ENCODE measurements around the gene ADAMTS2. TPM values are rescaled to one million over a fixed set of nuclear protein-coding genes. Genes with fewer than 3 reads are reported as not detected.

Gene ADAMTS2
- total RNA-seq, 3 donors from 2014 or later (not counting 1 experiment from before 2014, with no cell fraction given): 0.28 TPM; not detected in 2

GRCh38 chr5:179302499-179303185 lies 42.6 kb downstream of the ADAMTS2 start:
- Histone ChIP-seq H3K9me3 (ENCODE audit: control insufficient read depth, insufficient read depth, low read length) (no peaks in the 10 kb centered on the region), H3K27me3 (ENCODE audit: control insufficient read depth, insufficient read depth, low read length) (no peaks in the 10 kb centered on the region), H3K27ac (ENCODE audit: low read length) (no peak overlapping the region), H3K4me1 (ENCODE audit: control insufficient read depth, insufficient read depth, low read length) (no peaks in the 10 kb centered on the region), H3K36me3 (ENCODE audit: control insufficient read depth, insufficient read depth, low read length) (no peaks in the 10 kb centered on the region), H3K4me3 (ENCODE audit: low read length) (no peak overlapping the region)
- WGBS (ENCODE audit: insufficient coverage): 70% methylated on average over 13 of the region's 13 CpGs
- Mint-ChIP-seq H3K4me3 (no peak overlapping the region), H3K36me3 (no peaks in the 10 kb centered on the region), H3K9me3 (peaks cover 2 to 6% of the 10 kb centered on the region in 2 donors), H3K4me1 (no peaks in the 10 kb centered on the region), H3K27ac (no peak overlapping the region), H3K27me3 (ENCODE audit: low read depth in 2 of 2) (peaks cover 0 to 4% of the 10 kb centered on the region in 2 donors)
- TF ChIP-seq CTCF (IDR thresholded peaks at IDR 0.05): no peak
- ATAC-seq: no peak
- DNase-seq: no peak
- intact Hi-C loops (cut with micrococcal nuclease): no loop called here

GRCh38 chr5:179301796-179302195 lies 43.5 kb downstream of the ADAMTS2 start:
- Mint-ChIP-seq H3K9me3 (peaks cover 2 to 6% of the 10 kb centered on the region in 2 donors), H3K27ac (no peak overlapping the region), H3K4me1 (no peaks in the 10 kb centered on the region), H3K27me3 (ENCODE audit: low read depth in 2 of 2) (peaks cover 0 to 4% of the 10 kb centered on the region in 2 donors), H3K36me3 (no peaks in the 10 kb centered on the region), H3K4me3 (no peak overlapping the region)
- H3K9me3 ChIP-seq (ENCODE audit: control insufficient read depth, insufficient read depth, low read length): no peaks in the 10 kb centered on the region
- no peaks in the 10 kb centered on the region for H3K36me3 ChIP-seq (ENCODE audit: control insufficient read depth, insufficient read depth, low read length)
- no peak for TF ChIP-seq CTCF (IDR thresholded peaks at IDR 0.05)
- H3K27ac ChIP-seq (ENCODE audit: low read length): no peak overlapping the region
- no peaks in the 10 kb centered on the region for H3K4me1 ChIP-seq (ENCODE audit: control insufficient read depth, insufficient read depth, low read length)
- DNase-seq: no peak
- no peak overlapping the region for H3K4me3 ChIP-seq (ENCODE audit: low read length)
- no peak for ATAC-seq
- intact Hi-C loops (cut with micrococcal nuclease): no loop called here
- H3K27me3 ChIP-seq (ENCODE audit: control insufficient read depth, insufficient read depth, low read length): no peaks in the 10 kb centered on the region
- 69% methylated on average over 15 of the region's 17 CpGs for WGBS (ENCODE audit: insufficient coverage)

GRCh38 chr5:179301376-179301775 lies 43.9 kb downstream of the ADAMTS2 start:
- Histone ChIP-seq H3K4me1 (ENCODE audit: control insufficient read depth, insufficient read depth, low read length) (no peaks in the 10 kb centered on the region), H3K36me3 (ENCODE audit: control insufficient read depth, insufficient read depth, low read length) (no peaks in the 10 kb centered on the region), H3K27me3 (ENCODE audit: control insufficient read depth, insufficient read depth, low read length) (no peaks in the 10 kb centered on the region), H3K4me3 (ENCODE audit: low read length) (no peak overlapping the region), H3K9me3 (ENCODE audit: control insufficient read depth, insufficient read depth, low read length) (no peaks in the 10 kb centered on the region), H3K27ac (ENCODE audit: low read length) (no peak overlapping the region)
- Mint-ChIP-seq H3K36me3 (no peaks in the 10 kb centered on the region), H3K9me3 (peaks cover 2 to 6% of the 10 kb centered on the region in 2 donors), H3K4me1 (no peaks in the 10 kb centered on the region), H3K27ac (no peak overlapping the region), H3K27me3 (ENCODE audit: low read depth in 2 of 2) (peaks cover 0 to 4% of the 10 kb centered on the region in 2 donors), H3K4me3 (no peak overlapping the region)
- WGBS (ENCODE audit: insufficient coverage): 95% methylated on average over 6 of the region's 6 CpGs
- DNase-seq: no peak
- no peak for TF ChIP-seq CTCF (IDR thresholded peaks at IDR 0.05)
- ATAC-seq: no peak
- intact Hi-C loops (cut with micrococcal nuclease): no loop called here

All from natural killer cell (primary cell).